Measurements from ENCODE around the gene RBM25.

DNA sequence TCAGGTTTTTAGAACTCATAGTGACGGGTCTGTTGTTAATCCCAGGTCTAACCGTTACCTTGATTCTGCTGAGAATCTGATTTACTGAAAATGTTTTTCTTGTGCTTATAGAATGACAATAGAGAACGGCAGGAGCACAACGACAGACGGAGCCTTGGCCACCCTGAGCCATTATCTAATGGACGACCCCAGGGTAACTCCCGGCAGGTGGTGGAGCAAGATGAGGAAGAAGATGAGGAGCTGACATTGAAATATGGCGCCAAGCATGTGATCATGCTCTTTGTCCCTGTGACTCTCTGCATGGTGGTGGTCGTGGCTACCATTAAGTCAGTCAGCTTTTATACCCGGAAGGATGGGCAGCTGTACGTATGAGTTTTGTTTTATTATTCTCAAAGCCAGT is 112.4 kb downstream of the RBM25 start:
- TF ChIP-seq, protein P1, sequence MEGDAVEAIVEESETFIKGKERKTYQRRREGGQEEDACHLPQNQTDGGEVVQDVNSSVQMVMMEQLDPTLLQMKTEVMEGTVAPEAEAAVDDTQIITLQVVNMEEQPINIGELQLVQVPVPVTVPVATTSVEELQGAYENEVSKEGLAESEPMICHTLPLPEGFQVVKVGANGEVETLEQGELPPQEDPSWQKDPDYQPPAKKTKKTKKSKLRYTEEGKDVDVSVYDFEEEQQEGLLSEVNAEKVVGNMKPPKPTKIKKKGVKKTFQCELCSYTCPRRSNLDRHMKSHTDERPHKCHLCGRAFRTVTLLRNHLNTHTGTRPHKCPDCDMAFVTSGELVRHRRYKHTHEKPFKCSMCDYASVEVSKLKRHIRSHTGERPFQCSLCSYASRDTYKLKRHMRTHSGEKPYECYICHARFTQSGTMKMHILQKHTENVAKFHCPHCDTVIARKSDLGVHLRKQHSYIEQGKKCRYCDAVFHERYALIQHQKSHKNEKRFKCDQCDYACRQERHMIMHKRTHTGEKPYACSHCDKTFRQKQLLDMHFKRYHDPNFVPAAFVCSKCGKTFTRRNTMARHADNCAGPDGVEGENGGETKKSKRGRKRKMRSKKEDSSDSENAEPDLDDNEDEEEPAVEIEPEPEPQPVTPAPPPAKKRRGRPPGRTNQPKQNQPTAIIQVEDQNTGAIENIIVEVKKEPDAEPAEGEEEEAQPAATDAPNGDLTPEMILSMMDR (conservative IDR thresholded peaks at IDR 0.05; ENCODE audit: low read depth in 2 of 2): no peak
- TF ChIP-seq POLR2AphosphoS5 (IDR thresholded peaks at IDR 0.05; ENCODE audit: low read depth) (no peak), EZH2 (IDR thresholded peaks at IDR 0.05; ENCODE audit: low read depth, unreplicated experiment) (no peak), CREB1 (CRISPR knock-in tag; IDR thresholded peaks at IDR 0.05; ENCODE audit: low read depth) (no peak), NANOG (IDR thresholded peaks at IDR 0.05; ENCODE audit: borderline replicate concordance) (peak; percentile 48; the same call in 1 of the 2 replicates), EZH2phosphoT487 (IDR thresholded peaks at IDR 0.05; ENCODE audit: unreplicated experiment) (no peak), ZNF114 (CRISPR knock-in tag; IDR thresholded peaks at IDR 0.05) (no peak)
